ENCODE results near the gene CHST11. TPM values are rescaled to one million over a fixed set of nuclear protein-coding genes. Genes with fewer than 3 reads are reported as not detected.
A peak's percentile ranks its signal among the peaks of the same experiment; 100 is the strongest.

Gene CHST11
- total RNA-seq, 5 donors from 2014 or later (not counting 1 experiment from before 2014, with no cell fraction given), result 49.8 to 78.3 (median 63.7) TPM

DNA sequence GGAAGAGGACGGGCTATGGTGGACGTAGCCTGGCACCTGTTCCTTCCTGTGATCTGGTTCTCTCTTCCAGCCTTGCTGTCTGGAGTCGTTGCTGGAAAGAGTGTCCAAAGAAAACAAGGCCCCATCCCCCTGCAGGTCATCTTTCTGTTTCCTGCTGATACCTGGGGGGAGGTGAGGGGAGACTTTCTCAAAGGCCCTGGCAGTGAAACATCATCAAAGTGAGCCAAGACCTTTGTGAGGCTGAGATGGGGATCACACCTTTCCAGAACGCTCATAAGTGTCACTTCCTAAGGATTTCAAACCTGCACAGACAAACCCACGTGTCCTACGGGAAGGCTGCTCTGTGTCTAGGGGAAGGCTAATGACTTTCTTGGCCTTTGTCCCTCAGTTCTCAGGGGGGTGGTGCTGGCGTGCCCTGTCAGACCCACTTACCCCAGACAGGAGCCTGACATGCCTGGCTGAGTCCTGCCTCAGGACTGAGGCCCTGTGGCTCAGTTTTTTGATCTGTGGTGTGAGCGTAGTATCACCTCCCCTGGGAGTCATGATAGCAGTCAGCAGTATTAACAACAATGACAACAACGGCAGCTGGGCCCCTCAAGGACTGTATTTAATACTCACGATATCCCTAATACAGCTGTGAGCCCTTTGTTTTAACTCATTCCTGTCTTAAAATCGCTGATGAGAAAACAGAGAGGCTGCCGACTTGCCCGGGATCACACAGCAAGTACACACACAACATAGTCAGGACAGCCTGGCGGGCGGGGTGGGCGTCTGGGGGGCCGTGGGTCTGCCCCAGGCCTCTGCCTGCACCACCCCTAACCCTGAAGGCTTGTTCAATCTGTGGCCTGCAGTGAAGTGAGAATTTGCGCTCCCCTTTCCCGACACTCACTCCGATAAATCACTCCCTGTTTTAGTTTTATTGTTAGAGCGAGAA lies 266.1 kb downstream of the CHST11 start:
- H3K27me3 Mint-ChIP-seq, result no peaks in the 10 kb centered on the region
- WGBS (ENCODE audit: insufficient coverage), result 96% methylated on average over 9 of the region's 21 CpGs
- Histone ChIP-seq H3K27me3 (replicated peaks in 1 of 2; ENCODE audit: control insufficient read depth in 2 of 2, extremely low read depth in 1 of 2, insufficient read depth in 2 of 2, low read length in 1 of 2) (no peaks in the 10 kb centered on the region), H3K4me3 (ENCODE audit: control insufficient read depth in 1 of 2, extremely low read depth in 1 of 2, low read length in 1 of 2) (no peak overlapping the region), H3K4me1 (ENCODE audit: control insufficient read depth in 1 of 2, extremely low read depth in 1 of 2, insufficient read depth in 2 of 2, low read length in 2 of 2) (peaks cover 11 to 56% of the 10 kb centered on the region in 2 experiments), H3K36me3 (ENCODE audit: control insufficient read depth in 2 of 2, extremely low read depth in 1 of 2, insufficient read depth in 1 of 2, low read length in 1 of 2) (no peaks in the 10 kb centered on the region), H3K27ac (ENCODE audit: low read length) (no peak overlapping the region), H3K9me3 (no peaks in the 10 kb centered on the region)
- no peaks in the 10 kb centered on the region for H3K9me3 Mint-ChIP-seq
- POLR2A ChIA-PET, result no interaction called here
- peaks cover 49 to 77% (median 77%) of the 10 kb centered on the region in 3 donors for H3K4me1 Mint-ChIP-seq
- H3K36me3 Mint-ChIP-seq, result peaks cover 7% of the 10 kb centered on the region
- CTCF ChIA-PET, result no interaction called here
- DNase-seq (no peak), ATAC-seq (replicated peaks in 1 of 4) (no peak)
- peak overlapping the region; percentile 43 to 93 for H3K27ac Mint-ChIP-seq
- peak overlapping the region in 1 of 3 donors; percentile 80 for H3K4me3 Mint-ChIP-seq

GRCh38 chr12:104723895-104724294 lies 267.1 kb downstream of the CHST11 start:
- H3K4me3 Mint-ChIP-seq, result no peak overlapping the region
- CTCF ChIA-PET, result no interaction called here
- ATAC-seq (replicated peaks in 1 of 4), result no peak
- H3K36me3 ChIP-seq (ENCODE audit: control insufficient read depth in 2 of 2, extremely low read depth in 1 of 2, insufficient read depth in 1 of 2, low read length in 1 of 2), result peaks cover 0 to under 1% of the 10 kb centered on the region in 2 donors
- H3K9me3 ChIP-seq, result no peaks in the 10 kb centered on the region
- peaks cover 7% of the 10 kb centered on the region for H3K36me3 Mint-ChIP-seq
- no peak for DNase-seq
- no peaks in the 10 kb centered on the region for H3K27me3 Mint-ChIP-seq
- peaks cover 11 to 58% of the 10 kb centered on the region in 2 experiments for H3K4me1 ChIP-seq (ENCODE audit: control insufficient read depth in 1 of 2, extremely low read depth in 1 of 2, insufficient read depth in 2 of 2, low read length in 2 of 2)
- WGBS (ENCODE audit: insufficient coverage), result 100% methylated on average over 2 of the region's 2 CpGs
- no peak overlapping the region for H3K27ac ChIP-seq (ENCODE audit: low read length)
- H3K4me1 Mint-ChIP-seq, result peaks cover 49 to 78% (median 73%) of the 10 kb centered on the region in 3 donors
- H3K27me3 ChIP-seq (replicated peaks in 1 of 2; ENCODE audit: control insufficient read depth in 2 of 2, extremely low read depth in 1 of 2, insufficient read depth in 2 of 2, low read length in 1 of 2), result no peaks in the 10 kb centered on the region
- no peak overlapping the region for H3K4me3 ChIP-seq (ENCODE audit: control insufficient read depth in 1 of 2, extremely low read depth in 1 of 2, low read length in 1 of 2)
- no peaks in the 10 kb centered on the region for H3K9me3 Mint-ChIP-seq
- H3K27ac Mint-ChIP-seq, result peak overlapping the region in 1 of 2 donors; percentile 61
- POLR2A ChIA-PET, result no interaction called here

GRCh38 chr12:104724992-104725585 lies 268.3 kb downstream of the CHST11 start:
- H3K27me3 ChIP-seq (replicated peaks in 1 of 2; ENCODE audit: control insufficient read depth in 2 of 2, extremely low read depth in 1 of 2, insufficient read depth in 2 of 2, low read length in 1 of 2), result no peaks in the 10 kb centered on the region
- no peak for DNase-seq
- Mint-ChIP-seq H3K36me3 (peaks cover 16% of the 10 kb centered on the region), H3K27ac (no peak overlapping the region), H3K4me3 (no peak overlapping the region), H3K9me3 (no peaks in the 10 kb centered on the region), H3K4me1 (peaks cover 45 to 80% (median 69%) of the 10 kb centered on the region in 3 donors), H3K27me3 (no peaks in the 10 kb centered on the region)
- POLR2A ChIA-PET, result interaction anchor here in 1 of 2 donors (0.7 kb wide), 1 partner anchor 231 kb away, joined by 4 read pairs; no protein-coding TSS in a partner anchor
- ATAC-seq (replicated peaks in 1 of 4), result no peak
- H3K36me3 ChIP-seq (ENCODE audit: control insufficient read depth in 2 of 2, extremely low read depth in 1 of 2, insufficient read depth in 1 of 2, low read length in 1 of 2), result peaks cover 0 to 5% of the 10 kb centered on the region in 2 donors
- 86% methylated on average over 9 of the region's 12 CpGs for WGBS (ENCODE audit: insufficient coverage)
- no peaks in the 10 kb centered on the region for H3K9me3 ChIP-seq
- H3K27ac ChIP-seq (ENCODE audit: low read length), result no peak overlapping the region
- peaks cover 11 to 57% of the 10 kb centered on the region in 2 experiments for H3K4me1 ChIP-seq (ENCODE audit: control insufficient read depth in 1 of 2, extremely low read depth in 1 of 2, insufficient read depth in 2 of 2, low read length in 2 of 2)
- no peak overlapping the region for H3K4me3 ChIP-seq (ENCODE audit: control insufficient read depth in 1 of 2, extremely low read depth in 1 of 2, low read length in 1 of 2)
- CTCF ChIA-PET, result interaction anchor here (0.6 to 1.0 kb wide), 2 partner anchors 10 to 98 kb away, joined by 3 read pairs; no protein-coding TSS in a partner anchor

- Histone ChIP-seq H3K36me3 (ENCODE audit: control insufficient read depth in 2 of 2, extremely low read depth in 1 of 2, insufficient read depth in 1 of 2, low read length in 1 of 2) (peaks cover 0 to 5% of the 10 kb centered on the region in 2 donors), H3K27me3 (replicated peaks in 1 of 2; ENCODE audit: control insufficient read depth in 2 of 2, extremely low read depth in 1 of 2, insufficient read depth in 2 of 2, low read length in 1 of 2) (no peaks in the 10 kb centered on the region), H3K4me3 (ENCODE audit: control insufficient read depth in 1 of 2, extremely low read depth in 1 of 2, low read length in 1 of 2) (no peak overlapping the region), H3K27ac (ENCODE audit: low read length) (no peak overlapping the region), H3K9me3 (no peaks in the 10 kb centered on the region), H3K4me1 (ENCODE audit: control insufficient read depth in 1 of 2, extremely low read depth in 1 of 2, insufficient read depth in 2 of 2, low read length in 2 of 2) (peaks cover 11 to 52% of the 10 kb centered on the region in 2 experiments)
- Mint-ChIP-seq H3K27ac (no peak overlapping the region), H3K4me1 (peaks cover 40 to 79% (median 64%) of the 10 kb centered on the region in 3 donors), H3K4me3 (no peak overlapping the region), H3K36me3 (peaks cover 16% of the 10 kb centered on the region), H3K27me3 (no peaks in the 10 kb centered on the region), H3K9me3 (no peaks in the 10 kb centered on the region)
- ATAC-seq (replicated peaks in 1 of 4), result no peak
- DNase-seq, result no peak
- CTCF ChIA-PET, result interaction anchor here in 1 of 2 donors (1.0 kb wide), 1 partner anchor 9 kb away, joined by 3 read pairs; no protein-coding TSS in a partner anchor
- WGBS (ENCODE audit: insufficient coverage), result 100% methylated on average over 2 of the region's 3 CpGs
- POLR2A ChIA-PET, result interaction anchor here in 1 of 2 donors (0.7 kb wide), 1 partner anchor 231 kb away, joined by 4 read pairs; no protein-coding TSS in a partner anchor
These were observed 268.9 kb downstream of the CHST11 start for GRCh38 chr12:104725610-104726009.

- Mint-ChIP-seq H3K27ac (peak overlapping the region in 1 of 2 donors; percentile 23), H3K4me1 (peaks cover 29 to 74% (median 56%) of the 10 kb centered on the region in 3 donors), H3K4me3 (no peak overlapping the region), H3K9me3 (no peaks in the 10 kb centered on the region), H3K36me3 (peaks cover 16% of the 10 kb centered on the region), H3K27me3 (no peaks in the 10 kb centered on the region)
- H3K27me3 ChIP-seq (replicated peaks in 1 of 2; ENCODE audit: control insufficient read depth in 2 of 2, extremely low read depth in 1 of 2, insufficient read depth in 2 of 2, low read length in 1 of 2), result no peaks in the 10 kb centered on the region
- 94% methylated on average over 5 of the region's 10 CpGs for whole genome bisulfite sequencing (ENCODE audit: insufficient coverage)
- peaks cover 0 to 47% of the 10 kb centered on the region in 2 experiments for H3K4me1 ChIP-seq (ENCODE audit: control insufficient read depth in 1 of 2, extremely low read depth in 1 of 2, insufficient read depth in 2 of 2, low read length in 2 of 2)
- ATAC-seq (replicated peaks in 1 of 4) (no peak), DNase-seq (no peak)
- no peak overlapping the region for H3K4me3 ChIP-seq (ENCODE audit: control insufficient read depth in 1 of 2, extremely low read depth in 1 of 2, low read length in 1 of 2)
- ChIA-PET POLR2A (no interaction called here), CTCF (interaction anchor here in 1 of 2 donors (1.1 kb wide), 1 partner anchor 36 kb away, joined by 10 read pairs; no protein-coding TSS in a partner anchor)
- no peak overlapping the region for H3K27ac ChIP-seq (ENCODE audit: low read length)
- H3K9me3 ChIP-seq, result no peaks in the 10 kb centered on the region
- H3K36me3 ChIP-seq (ENCODE audit: control insufficient read depth in 2 of 2, extremely low read depth in 1 of 2, insufficient read depth in 1 of 2, low read length in 1 of 2), result peaks cover 0 to 5% of the 10 kb centered on the region in 2 donors
These were observed 271.1 kb downstream of the CHST11 start for GRCh38 chr12:104727726-104728465.

- ATAC-seq (replicated peaks in 1 of 4) (no peak), DNase-seq (no peak)
- Mint-ChIP-seq H3K4me1 (peaks cover 31 to 72% (median 53%) of the 10 kb centered on the region in 3 donors), H3K9me3 (no peaks in the 10 kb centered on the region), H3K27ac (no peak overlapping the region), H3K36me3 (peaks cover 16% of the 10 kb centered on the region), H3K27me3 (no peaks in the 10 kb centered on the region), H3K4me3 (no peak overlapping the region)
- peaks cover 0 to 52% of the 10 kb centered on the region in 2 experiments for H3K4me1 ChIP-seq (ENCODE audit: control insufficient read depth in 1 of 2, extremely low read depth in 1 of 2, insufficient read depth in 2 of 2, low read length in 2 of 2)
- WGBS (ENCODE audit: insufficient coverage), result no CpG with 5 or more reads among the region's 1 CpG
- H3K36me3 ChIP-seq (ENCODE audit: control insufficient read depth in 2 of 2, extremely low read depth in 1 of 2, insufficient read depth in 1 of 2, low read length in 1 of 2), result peaks cover 0 to 5% of the 10 kb centered on the region in 2 donors
- H3K9me3 ChIP-seq, result no peaks in the 10 kb centered on the region
- no peak overlapping the region for H3K27ac ChIP-seq (ENCODE audit: low read length)
- ChIA-PET CTCF (interaction anchor here in 1 of 2 donors (1.1 kb wide), 1 partner anchor 34 kb away, joined by 10 read pairs; no protein-coding TSS in a partner anchor), POLR2A (no interaction called here)
- H3K4me3 ChIP-seq (ENCODE audit: control insufficient read depth in 1 of 2, extremely low read depth in 1 of 2, low read length in 1 of 2), result no peak overlapping the region
- no peaks in the 10 kb centered on the region for H3K27me3 ChIP-seq (replicated peaks in 1 of 2; ENCODE audit: control insufficient read depth in 2 of 2, extremely low read depth in 1 of 2, insufficient read depth in 2 of 2, low read length in 1 of 2)
These were observed 272.3 kb downstream of the CHST11 start for GRCh38 chr12:104729091-104729490.

All from T-cell (primary cell).